K562 treated with DMSO at 1 percent for 12 hours (cell line): ENCODE data around the gene JMJD4. TPM values are rescaled to one million over a fixed set of nuclear protein-coding genes. Genes with fewer than 3 reads are reported as not detected.

Experiments
- total RNA-seq: library from RNA; unstranded; fragments of 300-600 nt; gene quantifications from 2 replicates; pipeline ENCODE4 v1.2.3, GENCODE V29; 2022; ENCODE audit not compliant: insufficient read depth

JMJD4 gene, protein sequence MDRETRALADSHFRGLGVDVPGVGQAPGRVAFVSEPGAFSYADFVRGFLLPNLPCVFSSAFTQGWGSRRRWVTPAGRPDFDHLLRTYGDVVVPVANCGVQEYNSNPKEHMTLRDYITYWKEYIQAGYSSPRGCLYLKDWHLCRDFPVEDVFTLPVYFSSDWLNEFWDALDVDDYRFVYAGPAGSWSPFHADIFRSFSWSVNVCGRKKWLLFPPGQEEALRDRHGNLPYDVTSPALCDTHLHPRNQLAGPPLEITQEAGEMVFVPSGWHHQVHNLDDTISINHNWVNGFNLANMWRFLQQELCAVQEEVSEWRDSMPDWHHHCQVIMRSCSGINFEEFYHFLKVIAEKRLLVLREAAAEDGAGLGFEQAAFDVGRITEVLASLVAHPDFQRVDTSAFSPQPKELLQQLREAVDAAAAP
- 14.4 and 14.5 TPM in 2 replicates for total RNA-seq

DNA sequence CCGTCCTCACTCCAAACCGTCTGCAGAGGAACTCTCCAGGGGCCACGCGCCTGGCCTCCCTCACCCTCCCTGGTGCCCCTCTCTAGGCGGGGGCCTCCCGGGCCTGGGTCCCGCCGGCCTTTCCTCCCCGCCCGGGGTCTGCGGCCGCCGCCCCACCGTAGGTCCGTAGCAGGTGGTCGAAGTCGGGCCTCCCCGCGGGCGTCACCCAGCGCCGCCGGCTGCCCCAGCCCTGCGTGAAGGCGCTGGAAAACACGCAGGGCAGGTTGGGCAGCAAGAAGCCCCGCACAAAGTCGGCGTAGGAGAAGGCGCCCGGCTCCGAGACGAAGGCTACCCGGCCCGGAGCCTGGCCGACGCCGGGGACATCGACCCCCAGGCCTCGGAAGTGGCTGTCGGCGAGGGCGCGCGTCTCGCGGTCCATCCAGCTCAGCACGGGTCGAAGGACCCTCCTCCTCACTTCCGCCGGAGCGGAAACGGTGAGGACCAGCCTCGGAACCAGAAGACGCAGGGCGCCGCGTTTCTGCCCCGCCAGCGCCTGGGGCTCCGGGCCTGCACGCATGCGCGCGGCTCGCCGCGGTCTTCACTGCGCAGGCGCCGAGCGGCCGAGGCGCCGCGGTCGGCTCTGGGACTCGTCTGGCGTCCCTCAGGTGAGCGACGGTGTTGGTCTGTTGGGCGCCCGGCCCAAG, at the start of gene JMJD4, which contains the start of gene SNAP47:
Gene JMJD4 (minus strand): TSS at position 447 of the 683 bp plus-strand sequence. CDS start 29 bp downstream, at position 418.
Gene SNAP47 (plus strand): TSS at position 580 of the 683 bp plus-strand sequence. CDS start 12,302 bp downstream, outside the sequence.

Other genes starting within 250 kb of the JMJD4 start
- gene ZNF678, start 171.7 kb downstream of the JMJD4 start, total RNA-seq = 0.61 and 8.9 TPM in 2 replicates
- gene SNAP47, start 133 bp upstream of the JMJD4 start, total RNA-seq = 49.4 and 52.7 TPM in 2 replicates
- 0.59 and 1.3 TPM in 2 replicates for gene PRSS38, start 80.4 kb upstream of the JMJD4 start, total RNA-seq
- 0.25 and 0.38 TPM in 2 replicates for gene WNT9A, start 212.6 kb upstream of the JMJD4 start, total RNA-seq